SH-SY5Y (cell line): ENCODE data around the gene PCDH9.

Source experiments
- GATA2 ChIP-seq: IDR thresholded peaks from 2 replicates; pipeline ENCODE4 v1.6.1; 2011; ENCODE audit warnings: mild to moderate bottlenecking, low read depth, low read length
- GATA3 ChIP-seq: IDR thresholded peaks from 2 replicates; pipeline ENCODE4 v1.6.1; 2011; ENCODE audit warnings: low read depth, mild to moderate bottlenecking, low read length, moderate library complexity

DNA sequence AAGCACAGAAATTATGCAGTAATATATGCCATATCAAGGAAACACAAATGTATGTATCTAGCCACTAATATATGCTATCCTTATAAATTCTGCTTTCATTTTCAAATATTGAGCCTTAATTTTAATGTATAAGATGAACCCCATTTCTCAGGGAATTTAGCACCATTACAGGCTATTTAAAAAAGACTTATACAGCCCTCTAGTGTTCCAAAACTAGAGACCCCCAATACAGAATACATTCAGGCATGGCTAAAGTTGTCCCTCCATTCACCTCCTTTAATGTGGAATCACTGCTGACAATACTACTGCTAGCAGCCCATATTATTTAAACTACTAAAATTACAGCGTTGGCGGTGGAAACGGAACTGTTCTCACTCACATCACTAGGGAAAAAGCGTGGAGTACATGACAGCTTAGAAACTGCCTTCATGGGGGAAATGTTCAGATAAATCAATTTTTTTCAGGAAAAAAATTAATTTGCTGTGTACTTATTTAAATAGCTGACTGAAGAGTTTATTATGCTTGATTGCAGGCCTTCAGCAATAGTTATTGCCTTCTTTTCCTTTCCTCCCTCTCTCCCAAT lies 541.0 kb downstream of the PCDH9 start:
- TF ChIP-seq GATA3 (no peak), GATA2 (no peak)
